Chondrocyte (in vitro differentiated cells): ENCODE results near the gene GNB3. TPM values are rescaled to one million over a fixed set of nuclear protein-coding genes. Genes with fewer than 3 reads are reported as not detected.
A peak's percentile ranks its signal among the peaks of the same experiment; 100 is the strongest.
"Not testable (repeated sequence)": the region's sequence is repeated elsewhere in the genome, so short reads cannot be mapped to it uniquely, and the experiment has no call there.

ENCODE experiments used
- DNase-seq: peaks from one replicate; pipeline ENCODE4 v3.0.0; 2021; ENCODE audit warnings: mixed read lengths, low spot score
- H3K27ac Mint-ChIP-seq: one replicate; pipeline ENCODE4 v1.8.0; 2021; ENCODE audit warnings: mild to moderate bottlenecking, moderate library complexity, mixed read lengths; ENCODE audit not compliant: unreplicated experiment
- H3K27me3 Mint-ChIP-seq: 2 replicates; pipeline ENCODE4 v1.8.0; 2021; ENCODE audit warnings: low read depth, mixed read lengths
- H3K36me3 Mint-ChIP-seq: 2 replicates; pipeline ENCODE4 v1.8.0; 2021; ENCODE audit warnings: low read depth, mixed read lengths
- H3K4me1 Mint-ChIP-seq: 2 replicates; pipeline ENCODE4 v1.8.0; 2021; ENCODE audit warnings: low read depth, mild to moderate bottlenecking, mixed read lengths
- H3K4me3 Mint-ChIP-seq: one replicate; pipeline ENCODE4 v1.8.0; 2021; ENCODE audit warnings: mild to moderate bottlenecking, moderate library complexity, mixed read lengths; ENCODE audit not compliant: unreplicated experiment
- H3K9me3 Mint-ChIP-seq: 2 replicates; pipeline ENCODE4 v1.8.0; 2021; ENCODE audit warnings: low read depth, mixed read lengths
- total RNA-seq: library from RNA; stranded (reverse); gene quantifications from 3 replicates; pipeline ENCODE4 v1.2.1, GENCODE V29; 2021
- TF ChIP-seq, protein P1 (sequence below): fragments of 200-600 bp; sonication (generic); IDR thresholded peaks from 2 replicates; pipeline ENCODE4 v1.5.0; 2021; ENCODE audit warnings: antibody characterized with exemption, mild to moderate bottlenecking, moderate library complexity

The GNB3 gene
- total RNA-seq, 1 donor from 2014 or later = 10.2 TPM

GRCh38 chr12:6887460-6887859 lies 46.7 kb downstream of the GNB3 start:
- Mint-ChIP-seq H3K4me3 (no peak overlapping the region), H3K4me1 (peaks cover 13% of the 10 kb centered on the region), H3K36me3 (peaks cover 2% of the 10 kb centered on the region), H3K27ac (no peak overlapping the region), H3K27me3 (no peaks in the 10 kb centered on the region), H3K9me3 (no peaks in the 10 kb centered on the region)
- DNase-seq = peak; percentile 15
- TF ChIP-seq, protein P1, sequence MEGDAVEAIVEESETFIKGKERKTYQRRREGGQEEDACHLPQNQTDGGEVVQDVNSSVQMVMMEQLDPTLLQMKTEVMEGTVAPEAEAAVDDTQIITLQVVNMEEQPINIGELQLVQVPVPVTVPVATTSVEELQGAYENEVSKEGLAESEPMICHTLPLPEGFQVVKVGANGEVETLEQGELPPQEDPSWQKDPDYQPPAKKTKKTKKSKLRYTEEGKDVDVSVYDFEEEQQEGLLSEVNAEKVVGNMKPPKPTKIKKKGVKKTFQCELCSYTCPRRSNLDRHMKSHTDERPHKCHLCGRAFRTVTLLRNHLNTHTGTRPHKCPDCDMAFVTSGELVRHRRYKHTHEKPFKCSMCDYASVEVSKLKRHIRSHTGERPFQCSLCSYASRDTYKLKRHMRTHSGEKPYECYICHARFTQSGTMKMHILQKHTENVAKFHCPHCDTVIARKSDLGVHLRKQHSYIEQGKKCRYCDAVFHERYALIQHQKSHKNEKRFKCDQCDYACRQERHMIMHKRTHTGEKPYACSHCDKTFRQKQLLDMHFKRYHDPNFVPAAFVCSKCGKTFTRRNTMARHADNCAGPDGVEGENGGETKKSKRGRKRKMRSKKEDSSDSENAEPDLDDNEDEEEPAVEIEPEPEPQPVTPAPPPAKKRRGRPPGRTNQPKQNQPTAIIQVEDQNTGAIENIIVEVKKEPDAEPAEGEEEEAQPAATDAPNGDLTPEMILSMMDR = no peak

- Mint-ChIP-seq H3K9me3 (no peaks in the 10 kb centered on the region), H3K4me3 (no peak overlapping the region), H3K36me3 (peaks cover 1% of the 10 kb centered on the region), H3K27me3 (no peaks in the 10 kb centered on the region), H3K27ac (no peak overlapping the region), H3K4me1 (peaks cover 15% of the 10 kb centered on the region)
- TF ChIP-seq, protein P1 = no peak
- DNase-seq = no peak
These were observed 47.6 kb downstream of the GNB3 start for GRCh38 chr12:6888360-6888759.

DNA sequence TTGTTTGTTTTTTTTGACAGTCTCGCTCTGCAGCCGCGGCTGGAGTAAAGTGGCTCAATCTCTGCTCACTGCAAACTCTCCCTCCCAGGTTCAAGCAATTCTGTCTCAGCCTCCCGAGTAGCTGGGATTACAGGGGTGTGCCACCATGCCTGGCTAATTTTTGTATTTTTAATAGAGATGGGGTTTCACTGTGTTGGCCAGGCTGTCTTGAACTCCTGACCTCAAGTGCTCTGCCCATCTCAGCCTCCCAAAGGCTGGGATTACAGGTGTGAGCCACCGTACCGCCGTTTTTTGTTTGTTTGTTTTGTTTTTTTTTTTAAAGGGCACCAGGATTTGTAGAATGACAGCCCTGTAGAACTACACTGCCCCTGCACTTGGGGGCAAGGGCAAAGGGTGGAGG lies 48.1 kb downstream of the GNB3 start:
- not testable (repeated sequence) for H3K36me3 Mint-ChIP-seq, H3K27ac Mint-ChIP-seq, H3K4me3 Mint-ChIP-seq, H3K9me3 Mint-ChIP-seq, H3K27me3 Mint-ChIP-seq
- peak; percentile 9 for DNase-seq
- H3K4me1 Mint-ChIP-seq = peaks cover 15% of the 10 kb centered on the region

GRCh38 chr12:6889775-6890573 lies 49.2 kb downstream of the GNB3 start:
- H3K4me1 Mint-ChIP-seq = peaks cover 15% of the 10 kb centered on the region
- H3K4me3 Mint-ChIP-seq = peak overlapping the region; percentile 72
- not testable (repeated sequence) for H3K36me3 Mint-ChIP-seq, H3K27me3 Mint-ChIP-seq, H3K9me3 Mint-ChIP-seq
- H3K27ac Mint-ChIP-seq = peak overlapping the region; percentile 92
- peak; percentile 37 for DNase-seq

- Mint-ChIP-seq H3K36me3 (no peaks in the 10 kb centered on the region), H3K4me3 (peak overlapping the region; percentile 72), H3K9me3 (no peaks in the 10 kb centered on the region), H3K27ac (peak overlapping the region; percentile 92), H3K27me3 (no peaks in the 10 kb centered on the region), H3K4me1 (peaks cover 18% of the 10 kb centered on the region)
- TF ChIP-seq, protein P1 = peak; percentile 92
- peak; percentile 99 for DNase-seq
These were observed 50.3 kb downstream of the GNB3 start for GRCh38 chr12:6890789-6891645.

DNA sequence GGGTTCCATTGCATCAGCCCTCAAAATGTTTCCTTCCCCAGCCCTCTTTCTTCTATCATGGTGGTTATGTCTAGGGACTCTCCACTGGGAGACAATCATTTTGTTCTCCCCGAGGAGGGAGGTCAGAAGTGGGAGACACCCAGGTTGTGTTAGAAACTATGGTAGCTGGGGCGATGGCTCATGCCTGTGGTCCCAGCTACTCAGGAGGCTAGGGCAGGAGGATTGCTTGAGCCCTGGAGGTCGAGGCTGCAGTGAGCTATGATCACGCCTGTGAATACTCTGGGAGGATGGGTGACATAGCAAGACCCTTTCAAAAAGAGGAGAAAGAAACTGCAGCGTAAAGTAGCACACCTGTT lies 50.9 kb downstream of the GNB3 start:
- Mint-ChIP-seq H3K27ac (peak overlapping the region; percentile 92), H3K4me1 (peaks cover 24% of the 10 kb centered on the region), H3K27me3 (no peaks in the 10 kb centered on the region), H3K9me3 (no peaks in the 10 kb centered on the region), H3K36me3 (no peaks in the 10 kb centered on the region), H3K4me3 (peak overlapping the region; percentile 72)
- TF ChIP-seq, protein P1 = no peak
- peak; percentile 34 for DNase-seq

- H3K4me3 Mint-ChIP-seq, H3K36me3 Mint-ChIP-seq: not testable (repeated sequence)
These were observed 52.0 kb downstream of the GNB3 start for GRCh38 chr12:6892683-6893082.

More at GRCh38 chr12:6892683-6893082, 52.0 kb downstream of the GNB3 start:
- peak; percentile 1 for DNase-seq
- H3K9me3 Mint-ChIP-seq, H3K27ac Mint-ChIP-seq, H3K27me3 Mint-ChIP-seq: not testable (repeated sequence)
- H3K4me1 Mint-ChIP-seq = peaks cover 28% of the 10 kb centered on the region
